ENCODE results near the gene LRIG2. TPM values are rescaled to one million over a fixed set of nuclear protein-coding genes. Genes with fewer than 3 reads are reported as not detected.
A peak's percentile ranks its signal among the peaks of the same experiment; 100 is the strongest.
"Not testable (repeated sequence)": the region's sequence is repeated elsewhere in the genome, so short reads cannot be mapped to it uniquely, and the experiment has no call there.

LRIG2 gene
- total RNA-seq = 10 to 100 TPM in 1 of 2 experiments, 1 to 10 TPM in 1; 7.1 to 10.2 TPM

GRCh38 chr1:113072757-113073478 lies at the start of gene LRIG2:
Gene LRIG2 (plus strand): TSS chr1:113073198. CDS start chr1:113073407, 209 bp downstream.
- H3K9me3 Mint-ChIP-seq (ENCODE audit: low read depth) = no peaks in the 10 kb centered on the region
- POLR2A ChIA-PET = interaction anchor here (0.6 to 1.3 kb wide), 9 partner anchors 11 to 1358 kb away, joined by 3 to 8 read pairs (median 4); partner anchors contain the start of genes RSBN1 and SLC16A1
- peaks cover 29% of the 10 kb centered on the region for H3K4me1 Mint-ChIP-seq
- H3K27me3 Mint-ChIP-seq = no peaks in the 10 kb centered on the region
- H3K36me3 Mint-ChIP-seq (ENCODE audit: low read depth) = peaks cover 7% of the 10 kb centered on the region
- intact Hi-C loops (cut with DNase I, micrococcal nuclease) = loop anchor here (2.0 to 5.0 kb wide), 11 partner anchors 116 to 1509 kb away; partner anchors contain the start of genes MAGI3 (in 2 of the 2), PPM1J (in 2 of the 2), SLC16A1 (in 2 of the 2) and BCAS2 (in 1 of the 2)
- peak; percentile 99 for DNase-seq
- peak; percentile 98 for ATAC-seq
- CTCF ChIA-PET = interaction anchor here (0.6 to 2.5 kb wide), 71 partner anchors 9 to 1708 kb away, joined by 3 to 27 read pairs (median 5); partner anchors contain the start of genes AP4B1, MAGI3, PPM1J and RSBN1
- peak within 1 kb of the TSS; percentile 90 for H3K27ac Mint-ChIP-seq
- peak within 1 kb of the TSS; percentile 98 for H3K4me3 Mint-ChIP-seq

GRCh38 chr1:113023316-113023715 lies 49.7 kb upstream of the LRIG2 start:
- H3K4me3 Mint-ChIP-seq; intact Hi-C loops (cut with DNase I, micrococcal nuclease); DNase-seq; H3K9me3 Mint-ChIP-seq (ENCODE audit: low read depth); POLR2A ChIA-PET; H3K4me1 Mint-ChIP-seq; H3K27ac Mint-ChIP-seq; H3K27me3 Mint-ChIP-seq; H3K36me3 Mint-ChIP-seq (ENCODE audit: low read depth); ATAC-seq: not testable (repeated sequence)
- CTCF ChIA-PET = interaction anchor here (0.6 to 0.9 kb wide), 3 partner anchors 33 to 124 kb away, joined by 3 read pairs; no protein-coding TSS in a partner anchor

- intact Hi-C loops (cut with DNase I, micrococcal nuclease) = no loop called here
Measured at GRCh38 chr1:113027007-113027406, 46.0 kb upstream of the LRIG2 start.

GRCh38 chr1:113027449-113027848 lies 45.5 kb upstream of the LRIG2 start:
- POLR2A ChIA-PET = interaction anchor here (0.6 kb wide), 1 partner anchor 123 kb away, joined by 3 read pairs; no protein-coding TSS in a partner anchor
- H3K27ac Mint-ChIP-seq = no peak overlapping the region
- no peak overlapping the region for H3K4me3 Mint-ChIP-seq
- H3K36me3 Mint-ChIP-seq (ENCODE audit: low read depth) = peaks cover 4% of the 10 kb centered on the region
- H3K4me1 Mint-ChIP-seq = peaks cover 2% of the 10 kb centered on the region
- H3K27me3 Mint-ChIP-seq = no peaks in the 10 kb centered on the region
- H3K9me3 Mint-ChIP-seq (ENCODE audit: low read depth) = no peaks in the 10 kb centered on the region
- no peak for ATAC-seq
- intact Hi-C loops (cut with DNase I, micrococcal nuclease) = no loop called here
- CTCF ChIA-PET = no interaction called here
- DNase-seq = no peak

More at GRCh38 chr1:113027007-113027406, 46.0 kb upstream of the LRIG2 start:
- no peak overlapping the region for H3K27ac Mint-ChIP-seq
- DNase-seq (no peak), ATAC-seq (no peak)
- H3K4me3 Mint-ChIP-seq = no peak overlapping the region
- POLR2A ChIA-PET = no interaction called here
- CTCF ChIA-PET = no interaction called here
- H3K36me3 Mint-ChIP-seq (ENCODE audit: low read depth) = peaks cover 4% of the 10 kb centered on the region
- H3K9me3 Mint-ChIP-seq (ENCODE audit: low read depth) = no peaks in the 10 kb centered on the region
- no peaks in the 10 kb centered on the region for H3K27me3 Mint-ChIP-seq
- H3K4me1 Mint-ChIP-seq = peaks cover 2% of the 10 kb centered on the region

GRCh38 chr1:113029822-113030221 lies 43.2 kb upstream of the LRIG2 start:
- ATAC-seq (no peak), DNase-seq (no peak)
- Mint-ChIP-seq H3K4me3 (no peak overlapping the region), H3K36me3 (ENCODE audit: low read depth) (no peaks in the 10 kb centered on the region), H3K4me1 (peaks cover 2% of the 10 kb centered on the region), H3K9me3 (ENCODE audit: low read depth) (no peaks in the 10 kb centered on the region), H3K27ac (no peak overlapping the region), H3K27me3 (no peaks in the 10 kb centered on the region)
- CTCF ChIA-PET = no interaction called here
- POLR2A ChIA-PET = interaction anchor here (0.6 kb wide), 1 partner anchor 93 kb away, joined by 4 read pairs; no protein-coding TSS in a partner anchor
- intact Hi-C loops (cut with DNase I, micrococcal nuclease) = no loop called here

GRCh38 chr1:113031171-113031933 lies 41.6 kb upstream of the LRIG2 start:
- intact Hi-C loops (cut with DNase I, micrococcal nuclease) = no loop called here
- CTCF ChIA-PET = no interaction called here
- ATAC-seq = no peak

GRCh38 chr1:113035086-113035485 lies 37.9 kb upstream of the LRIG2 start:
- intact Hi-C loops (cut with DNase I, micrococcal nuclease) = no loop called here
- CTCF ChIA-PET = interaction anchor here (0.7 to 1.5 kb wide), 2 partner anchors 37 to 299 kb away, joined by 4 to 5 read pairs; no protein-coding TSS in a partner anchor
- no peaks in the 10 kb centered on the region for H3K36me3 Mint-ChIP-seq (ENCODE audit: low read depth)
- no peaks in the 10 kb centered on the region for H3K27me3 Mint-ChIP-seq
- H3K4me3 Mint-ChIP-seq = no peak overlapping the region
- ATAC-seq (no peak), DNase-seq (no peak)
- H3K9me3 Mint-ChIP-seq (ENCODE audit: low read depth) = no peaks in the 10 kb centered on the region
- POLR2A ChIA-PET = no interaction called here
- H3K27ac Mint-ChIP-seq = no peak overlapping the region
- peaks cover 2% of the 10 kb centered on the region for H3K4me1 Mint-ChIP-seq

More at GRCh38 chr1:113031171-113031933, 41.6 kb upstream of the LRIG2 start:
- DNase-seq = no peak
- H3K27ac Mint-ChIP-seq = no peak overlapping the region
- H3K4me1 Mint-ChIP-seq = peaks cover 2% of the 10 kb centered on the region
- H3K27me3 Mint-ChIP-seq = no peaks in the 10 kb centered on the region
- H3K36me3 Mint-ChIP-seq (ENCODE audit: low read depth) = no peaks in the 10 kb centered on the region
- POLR2A ChIA-PET = no interaction called here
- H3K4me3 Mint-ChIP-seq = no peak overlapping the region
- no peaks in the 10 kb centered on the region for H3K9me3 Mint-ChIP-seq (ENCODE audit: low read depth)

GRCh38 chr1:113036639-113037321 lies 36.2 kb upstream of the LRIG2 start:
- no peak for DNase-seq
- Mint-ChIP-seq H3K27me3 (no peaks in the 10 kb centered on the region), H3K4me1 (no peaks in the 10 kb centered on the region), H3K9me3 (ENCODE audit: low read depth) (no peaks in the 10 kb centered on the region), H3K36me3 (ENCODE audit: low read depth) (no peaks in the 10 kb centered on the region), H3K4me3 (no peak overlapping the region), H3K27ac (no peak overlapping the region)
- ATAC-seq = peak; percentile 23
- POLR2A ChIA-PET = no interaction called here
- CTCF ChIA-PET = no interaction called here
- intact Hi-C loops (cut with DNase I, micrococcal nuclease) = no loop called here

GRCh38 chr1:113040041-113040440 lies 33.0 kb upstream of the LRIG2 start:
- Mint-ChIP-seq H3K27ac (no peak overlapping the region), H3K27me3 (peaks cover 6% of the 10 kb centered on the region), H3K4me3 (no peak overlapping the region), H3K4me1 (peaks cover 8% of the 10 kb centered on the region), H3K36me3 (ENCODE audit: low read depth) (no peaks in the 10 kb centered on the region), H3K9me3 (ENCODE audit: low read depth) (no peaks in the 10 kb centered on the region)
- ChIA-PET CTCF (no interaction called here), POLR2A (interaction anchor here (0.7 kb wide), 1 partner anchor 534 kb away, joined by 3 read pairs; no protein-coding TSS in a partner anchor)
- DNase-seq (no peak), ATAC-seq (no peak)
- intact Hi-C loops (cut with DNase I, micrococcal nuclease) = loop anchor here in 1 of 2 experiments (10.0 kb wide), 1 partner anchor 325 kb away; the partner anchor contains the start of gene PPM1J

GRCh38 chr1:113040718-113041412 lies 32.1 kb upstream of the LRIG2 start:
- ChIA-PET CTCF (interaction anchor here (0.9 kb wide), 1 partner anchor 232 kb away, joined by 3 read pairs; no protein-coding TSS in a partner anchor), POLR2A (no interaction called here)
- Mint-ChIP-seq H3K9me3 (ENCODE audit: low read depth) (no peaks in the 10 kb centered on the region), H3K27me3 (peaks cover 6% of the 10 kb centered on the region), H3K4me1 (peaks cover 8% of the 10 kb centered on the region), H3K36me3 (ENCODE audit: low read depth) (no peaks in the 10 kb centered on the region), H3K4me3 (no peak overlapping the region), H3K27ac (no peak overlapping the region)
- DNase-seq (no peak), ATAC-seq (no peak)
- intact Hi-C loops (cut with DNase I, micrococcal nuclease) = loop anchor here in 1 of 2 experiments (10.0 kb wide), 1 partner anchor 326 kb away; the partner anchor contains the start of gene PPM1J

All from activated CD4-positive, alpha-beta T cell treated with anti-CD3 and anti-CD28 coated beads for 36 hours (primary cell).